Measurements from ENCODE around the gene FOXO1.

Gene FOXO1

DNA sequence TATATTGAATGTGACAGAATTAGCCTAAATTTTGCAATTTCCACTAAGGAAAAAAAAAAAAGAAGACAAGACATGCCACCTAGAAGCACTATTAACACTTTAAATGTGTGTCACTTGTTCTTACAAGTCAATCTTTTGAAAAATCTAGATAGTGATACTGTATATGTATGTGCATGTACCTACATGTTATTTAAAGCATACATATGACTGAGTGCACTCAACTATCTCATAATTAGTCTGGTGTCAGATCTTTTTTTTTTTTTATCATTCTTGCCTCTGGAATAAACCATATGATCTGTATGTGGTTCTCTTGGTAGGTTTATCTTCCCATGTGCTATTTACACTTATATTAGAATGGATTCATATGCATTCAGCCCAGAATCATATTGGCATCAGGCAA is 62.3 kb downstream of the FOXO1 start:
- no peak for DNase-seq

DNA sequence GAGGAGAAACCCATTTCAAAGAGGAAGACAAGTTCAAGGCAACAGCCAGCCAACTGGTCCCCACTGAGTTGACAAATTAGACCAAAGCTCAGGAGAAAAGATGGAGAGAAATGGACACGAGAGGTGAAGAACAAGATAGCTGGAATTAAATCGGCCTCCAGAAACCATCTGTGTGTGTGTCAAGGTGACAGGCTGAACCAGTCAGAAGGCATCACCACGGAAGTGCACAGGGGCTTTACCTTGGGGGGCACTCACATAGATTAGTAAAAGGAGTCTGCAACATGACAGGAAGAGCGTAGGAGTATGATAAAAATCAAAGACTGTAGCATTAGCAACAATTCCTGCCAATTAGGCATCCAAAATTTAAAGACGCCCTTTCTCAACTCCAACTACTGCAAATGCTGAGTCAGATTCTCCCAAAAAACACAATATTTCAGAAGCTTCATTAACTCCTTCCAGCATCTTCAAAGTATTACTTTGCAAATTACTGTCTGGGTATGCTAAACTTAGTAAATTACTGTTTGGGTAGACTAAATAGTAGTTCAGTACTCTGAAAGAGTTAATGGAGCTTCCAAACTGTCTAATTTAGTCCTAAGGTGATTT is 66.2 kb downstream of the FOXO1 start:
- no peak for DNase-seq

DNA sequence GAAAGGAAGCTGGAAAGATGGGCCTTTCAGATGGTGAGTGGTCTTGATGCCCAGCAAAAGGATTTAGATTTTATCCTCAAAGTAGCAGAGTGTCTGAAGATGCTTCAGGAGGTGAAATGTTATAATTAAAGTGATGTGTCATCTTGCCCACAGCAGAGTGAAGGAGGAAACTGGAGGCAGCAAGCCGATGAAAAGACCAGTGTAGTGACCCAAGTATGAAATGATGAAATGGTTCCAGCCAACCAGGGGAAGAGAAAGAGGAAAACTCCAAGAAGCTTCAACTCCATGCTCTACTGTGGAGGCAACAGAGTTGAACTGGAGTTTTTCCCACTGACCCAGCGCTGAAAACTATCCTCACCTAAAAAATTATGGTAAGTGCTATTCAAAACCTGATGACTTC is 66.7 kb downstream of the FOXO1 start:
- no peak for DNase-seq

DNA sequence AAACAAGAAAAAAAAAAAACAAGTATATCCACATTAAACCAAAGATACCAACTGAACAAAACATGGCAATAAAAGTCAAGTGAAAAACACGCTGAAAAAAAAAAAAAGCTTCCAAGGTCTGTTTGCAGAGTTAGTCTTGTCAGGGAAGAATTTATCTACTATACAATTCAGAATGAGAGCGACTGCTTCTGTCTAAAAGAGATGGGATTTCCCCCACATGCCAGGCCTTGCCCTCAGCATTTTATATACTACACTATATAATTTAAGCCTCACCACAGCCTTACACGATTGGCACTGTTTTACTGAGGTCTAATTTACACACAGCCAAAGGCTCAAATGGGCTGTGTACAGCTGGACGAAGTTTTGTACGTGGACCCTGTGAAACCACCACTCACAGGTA is 67.3 kb downstream of the FOXO1 start:
- DNase-seq: no peak

DNA sequence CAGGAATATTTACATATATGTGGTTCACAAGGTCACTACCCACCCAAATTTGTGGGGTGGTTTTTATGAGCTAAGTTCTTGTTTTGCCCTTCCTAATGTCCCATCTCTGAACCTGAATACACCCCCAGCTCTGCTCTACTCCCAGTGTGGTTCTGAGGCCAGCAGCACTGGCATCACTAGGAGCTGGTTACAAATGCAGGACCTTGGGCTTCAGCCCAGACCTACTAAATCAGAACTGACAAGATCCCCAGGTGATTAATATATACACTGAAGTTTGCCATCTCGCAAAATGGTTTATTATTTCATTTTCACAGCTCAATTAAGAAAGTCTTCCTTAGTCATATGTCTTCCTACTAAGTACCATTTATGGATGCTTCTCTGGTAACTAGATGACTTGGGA is 67.9 kb downstream of the FOXO1 start:
- DNase-seq: no peak

DNA sequence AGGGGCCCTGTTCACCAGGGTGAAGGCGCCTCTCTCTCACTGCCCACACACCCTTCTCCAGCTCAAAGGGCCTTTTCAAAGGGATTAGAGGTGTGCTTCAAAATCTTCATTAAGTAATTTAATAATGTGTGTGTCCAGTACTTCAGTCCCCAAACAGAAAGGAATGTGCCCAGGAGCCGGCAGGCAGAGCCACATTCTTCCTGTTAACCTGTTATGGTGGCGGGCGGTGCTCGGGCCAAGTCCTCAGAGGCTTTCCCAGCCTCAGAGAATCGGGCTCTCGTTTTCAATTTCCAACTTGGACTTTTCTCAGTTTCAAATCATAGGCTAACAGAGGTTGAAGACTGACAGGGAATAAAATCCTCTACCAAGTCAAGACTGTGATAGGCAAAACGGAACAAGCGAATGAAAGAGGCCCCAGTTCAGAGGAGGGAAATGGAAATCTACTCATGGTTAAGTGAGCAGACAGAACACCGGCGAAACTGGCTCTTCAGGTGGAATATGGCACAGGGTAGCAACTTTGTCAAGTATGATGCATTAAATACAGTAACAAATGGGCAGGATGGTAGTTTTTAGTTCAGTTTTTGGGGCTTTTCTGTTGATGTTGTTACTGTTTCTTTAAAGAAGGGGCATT is 68.6 kb downstream of the FOXO1 start:
- no peak for DNase-seq

DNA sequence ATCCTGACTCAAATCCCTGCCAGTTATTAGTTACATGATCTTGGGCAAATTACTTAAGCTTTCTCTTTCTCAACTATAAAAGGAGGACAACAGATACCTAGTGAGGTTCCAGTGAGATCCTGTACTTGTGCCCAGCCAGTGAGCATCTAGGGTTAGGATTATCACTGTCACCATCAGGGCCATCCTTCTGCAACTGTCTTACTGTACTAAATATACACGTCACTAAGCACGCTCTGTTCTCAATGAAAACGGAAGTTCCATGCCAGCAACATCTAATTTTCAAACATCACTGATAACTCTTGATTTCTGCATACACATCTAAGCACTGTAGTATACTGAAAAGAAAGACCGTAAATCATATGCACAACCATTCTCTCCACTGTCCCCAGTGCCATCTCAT is 70.0 kb downstream of the FOXO1 start:
- no peak for DNase-seq

DNA sequence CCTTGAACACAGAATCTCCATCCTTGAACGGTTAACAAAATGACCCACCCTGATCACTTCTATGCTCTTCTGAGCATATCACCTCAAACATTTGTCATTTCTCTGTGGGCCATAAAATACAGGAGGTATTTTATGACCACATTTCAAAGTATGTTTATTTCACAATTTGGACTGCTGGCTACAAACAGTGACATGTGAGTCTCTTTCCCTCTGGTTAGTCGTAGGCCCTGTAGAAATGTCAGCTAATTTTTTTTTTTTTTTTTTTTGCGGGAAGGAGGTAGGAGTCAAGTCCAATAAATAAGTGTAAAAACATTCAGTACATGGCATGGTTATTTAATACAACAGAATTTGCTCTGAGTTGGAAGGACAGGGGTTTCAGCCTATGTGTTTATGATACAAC is 70.7 kb downstream of the FOXO1 start:
- no peak for DNase-seq

DNA sequence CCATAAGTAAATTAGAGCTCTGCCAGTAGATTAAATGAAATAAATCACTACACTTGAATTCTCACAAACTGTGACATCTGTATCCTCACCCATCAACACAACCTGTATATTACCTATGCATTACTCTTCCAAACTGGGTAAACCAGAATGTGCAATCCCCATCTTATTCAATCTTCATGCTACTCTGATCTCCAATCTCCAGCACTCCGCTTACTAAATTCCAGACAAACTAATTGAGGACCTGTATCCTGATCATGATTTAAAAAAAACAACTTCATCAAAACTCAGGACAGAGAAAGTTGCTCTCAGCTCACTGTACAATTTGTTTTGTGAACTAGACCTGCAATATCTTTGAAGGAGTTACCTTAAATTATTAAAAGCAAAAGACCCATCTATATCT is 74.4 kb downstream of the FOXO1 start:
- no peak for DNase-seq

DNA sequence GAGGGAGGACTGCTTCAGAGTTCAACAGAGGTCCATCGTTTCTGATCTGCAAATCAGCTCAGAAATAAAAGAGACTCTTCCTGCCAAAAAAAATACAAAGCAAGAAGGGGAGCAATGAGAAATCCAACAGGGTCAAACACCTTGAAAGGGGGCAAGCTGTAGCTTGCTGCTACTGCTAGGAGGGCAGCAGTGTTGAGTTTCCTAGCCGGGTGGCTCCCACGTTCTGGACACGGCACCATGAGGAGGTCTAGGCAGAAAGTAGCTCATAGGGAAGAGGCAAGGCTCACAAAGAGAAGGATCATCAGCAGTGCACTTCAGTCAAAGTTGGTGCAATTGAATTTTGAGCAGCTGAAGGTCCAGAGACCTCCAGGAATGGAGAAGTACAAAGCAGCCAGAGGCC is 75.3 kb downstream of the FOXO1 start:
- DNase-seq: no peak

DNA sequence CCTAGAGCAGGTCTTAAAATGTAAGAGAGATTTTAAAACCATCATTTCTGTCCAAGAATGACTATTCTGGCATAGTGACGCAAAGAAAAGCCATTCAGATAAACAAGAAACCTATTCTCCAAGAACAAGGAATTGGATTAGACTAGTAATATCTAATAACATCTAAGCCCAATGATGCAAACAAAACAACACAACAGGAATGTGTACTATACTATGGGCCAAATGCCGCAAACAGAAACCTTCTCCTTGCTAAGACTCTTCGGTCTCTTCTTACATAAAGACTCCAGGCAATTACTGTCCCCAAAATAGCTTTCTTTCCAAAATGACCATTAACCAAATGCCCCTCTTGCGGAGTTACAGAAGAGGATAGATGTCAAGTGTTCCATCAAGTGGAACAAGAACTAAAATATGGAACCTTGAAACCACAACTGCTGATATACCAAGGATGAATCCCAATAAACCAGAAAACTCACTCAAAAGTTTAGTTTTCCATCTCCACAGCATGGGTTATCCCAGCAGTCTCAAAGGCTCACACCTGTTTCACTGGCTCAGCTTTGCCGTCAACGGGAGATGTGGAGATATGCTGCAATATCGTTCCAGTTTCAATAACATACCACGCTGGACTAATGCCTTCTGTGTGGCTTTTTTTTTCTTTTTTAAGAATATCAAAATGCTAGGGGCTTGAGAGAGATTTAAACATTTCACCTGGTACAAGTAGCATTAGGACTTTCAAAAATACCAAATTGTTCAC is 76.2 kb downstream of the FOXO1 start:
- DNase-seq: no peak

DNA sequence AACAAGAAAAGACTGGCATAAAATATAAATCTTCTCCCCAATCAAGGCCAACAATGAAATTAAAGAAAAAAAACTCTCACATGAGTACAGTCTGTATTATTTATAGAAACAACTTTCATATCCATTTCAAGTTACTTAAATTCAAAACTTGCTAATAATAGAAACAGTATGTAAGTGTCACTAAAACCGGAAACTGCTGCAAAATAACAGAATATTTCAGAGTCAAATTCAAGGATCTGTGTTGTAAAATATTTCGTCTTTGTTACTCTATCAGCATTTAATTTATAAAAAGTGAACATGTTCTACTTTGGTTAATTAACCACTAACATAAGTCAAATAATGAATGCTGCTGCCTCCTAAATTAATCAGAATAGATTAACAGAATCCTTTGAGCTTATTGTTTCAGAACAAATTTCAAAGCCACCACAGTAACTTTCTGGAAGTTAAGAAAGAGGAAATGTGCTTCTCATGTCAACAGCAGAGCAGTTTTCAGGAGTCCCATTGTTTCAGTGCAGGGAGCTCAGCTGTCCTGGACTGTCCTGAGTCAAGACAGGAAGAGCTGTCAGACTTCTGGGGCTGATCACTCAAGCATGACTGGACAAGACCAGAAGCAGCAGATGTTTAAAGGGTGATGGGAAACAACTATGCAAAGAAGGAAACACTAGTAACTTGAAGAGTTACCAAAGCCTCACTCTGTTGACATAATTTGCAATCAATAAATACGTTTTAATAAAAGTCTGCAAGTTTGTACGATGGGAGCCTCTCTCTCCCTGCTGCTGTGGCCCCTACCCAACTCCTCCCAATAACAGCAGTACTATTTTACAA is 76.9 kb downstream of the FOXO1 start:
- DNase-seq: peak; percentile 28 to 68

DNA sequence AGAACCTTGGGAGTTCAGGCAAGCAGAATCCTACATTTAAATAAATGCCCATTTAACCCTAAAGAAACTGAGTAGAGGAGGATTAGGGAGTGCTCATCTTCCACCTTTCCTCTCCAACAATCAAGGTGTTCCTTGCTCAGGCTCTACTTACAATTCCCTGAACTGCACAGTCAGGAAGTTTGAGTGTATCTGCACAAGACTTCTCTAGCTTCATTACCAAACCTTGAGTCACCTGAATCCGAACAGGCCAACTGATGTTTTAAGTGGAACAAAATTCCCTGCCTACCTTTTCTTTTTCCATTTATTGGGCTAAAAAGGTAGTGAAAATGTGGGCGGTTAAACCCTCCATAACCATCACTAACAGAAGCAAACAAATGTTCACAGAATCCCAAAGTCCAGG is 78.3 kb downstream of the FOXO1 start:
- DNase-seq: no peak

DNA sequence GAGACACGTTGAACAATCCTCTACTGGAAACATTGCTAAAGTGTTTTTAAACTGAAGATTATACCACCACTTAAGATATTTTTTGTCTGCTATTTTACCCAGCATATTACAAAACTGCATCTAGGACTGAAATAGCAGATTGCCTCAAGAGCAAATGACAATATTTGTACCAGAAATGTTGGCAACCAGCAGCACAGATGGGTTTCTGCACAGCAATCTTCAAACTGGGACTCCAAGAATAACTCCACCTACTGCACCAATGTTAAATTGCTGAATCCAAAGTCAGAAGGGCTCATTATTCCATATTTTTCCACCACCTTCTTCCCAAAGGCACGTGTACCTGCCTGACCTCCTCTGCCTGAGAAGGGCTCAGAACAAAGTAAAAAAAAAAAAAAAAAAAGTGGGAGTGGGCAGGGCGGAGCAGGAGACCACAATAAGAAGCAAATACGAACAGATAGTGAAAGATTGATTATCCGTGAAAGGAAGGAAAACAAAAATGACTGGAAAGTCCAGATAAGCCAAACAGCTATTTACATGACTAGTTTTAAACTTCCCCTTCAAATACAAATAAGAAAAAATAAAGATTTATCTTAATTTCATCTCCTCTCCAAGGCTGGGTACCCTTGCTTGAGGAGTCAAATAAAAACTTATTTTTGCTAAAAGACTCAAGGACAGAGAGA is 79.4 kb downstream of the FOXO1 start:
- no peak for DNase-seq

DNA sequence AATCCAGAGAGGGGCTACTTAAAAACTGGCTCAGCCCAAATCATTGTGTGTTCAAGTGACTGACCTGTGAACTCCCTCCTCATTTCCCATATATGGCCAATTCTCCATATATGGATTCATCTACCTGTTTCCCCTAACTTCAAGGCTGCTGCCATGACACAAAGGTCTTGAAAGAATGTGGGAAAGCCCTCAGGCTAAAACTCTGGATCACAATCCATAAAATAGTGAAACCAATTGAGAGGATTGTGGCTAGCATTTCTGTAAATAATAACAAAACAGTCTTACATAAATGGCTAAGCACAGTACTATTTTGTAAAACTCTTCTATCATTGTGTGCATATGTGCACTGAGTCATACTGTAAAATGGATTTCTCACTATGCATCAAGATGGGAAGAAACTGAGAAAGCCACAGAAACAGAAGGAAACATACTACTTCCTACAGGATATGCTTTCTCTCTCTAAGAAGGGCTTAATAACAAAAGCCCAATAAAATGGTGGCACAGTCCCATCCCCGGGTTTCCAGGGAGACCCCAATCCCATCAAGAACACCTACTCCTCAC is 80.5 kb downstream of the FOXO1 start:
- no peak for DNase-seq

DNA sequence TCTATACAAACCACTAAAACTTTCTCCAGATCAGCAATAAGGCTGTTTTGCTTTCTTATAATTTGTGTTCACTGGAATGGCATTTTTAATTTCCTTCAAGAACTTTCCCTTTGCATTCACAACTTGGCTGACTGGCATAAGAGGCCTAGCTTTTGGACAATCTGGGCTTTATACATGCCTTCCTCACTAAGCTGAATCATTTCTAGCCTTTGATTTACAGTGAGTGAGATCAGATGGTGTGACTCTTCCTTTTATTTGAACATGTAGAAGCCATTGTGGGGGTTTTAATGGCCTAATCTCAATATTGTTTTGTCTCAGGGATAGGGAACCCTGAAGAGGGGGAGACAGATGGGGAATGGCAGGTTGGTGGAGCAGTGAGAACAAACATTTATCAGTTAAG is 82.7 kb downstream of the FOXO1 start:
- peak in 1 of 2 experiments; percentile 53 for DNase-seq

DNA sequence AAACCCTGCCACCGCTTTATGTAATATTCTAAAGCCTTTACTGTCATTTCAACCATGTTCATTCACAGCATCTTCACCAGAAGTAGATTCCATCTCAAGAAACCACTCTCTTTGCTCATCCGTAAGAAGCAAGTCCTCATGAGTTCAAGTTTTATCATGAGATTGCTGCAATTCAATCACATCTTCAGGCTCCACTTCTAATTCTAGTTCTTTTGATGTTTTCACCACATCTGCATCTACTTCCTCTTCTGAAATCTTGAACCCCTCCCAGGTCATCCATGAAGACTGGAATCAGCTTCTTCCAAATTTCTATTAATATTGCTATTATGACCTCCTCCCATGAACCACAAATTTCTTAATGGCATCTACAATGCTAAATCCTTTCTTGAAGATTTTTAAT is 83.9 kb downstream of the FOXO1 start:
- no peak for DNase-seq

DNA sequence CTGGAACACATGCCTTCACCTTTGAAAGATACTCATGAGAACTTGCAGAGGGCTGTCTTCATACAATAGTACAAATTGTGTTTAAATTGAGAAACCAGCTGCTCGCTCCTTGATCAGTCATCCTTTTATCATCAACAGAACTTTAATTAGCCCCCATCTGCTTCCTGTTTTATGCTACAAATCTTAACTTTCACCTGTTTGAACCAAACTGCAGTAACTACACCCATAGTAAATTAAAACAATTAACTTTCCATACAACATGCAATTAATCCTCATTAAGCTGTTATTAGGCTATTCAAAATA is 85.2 kb downstream of the FOXO1 start:
- peak in 1 of 2 experiments; percentile 28 for DNase-seq

DNA sequence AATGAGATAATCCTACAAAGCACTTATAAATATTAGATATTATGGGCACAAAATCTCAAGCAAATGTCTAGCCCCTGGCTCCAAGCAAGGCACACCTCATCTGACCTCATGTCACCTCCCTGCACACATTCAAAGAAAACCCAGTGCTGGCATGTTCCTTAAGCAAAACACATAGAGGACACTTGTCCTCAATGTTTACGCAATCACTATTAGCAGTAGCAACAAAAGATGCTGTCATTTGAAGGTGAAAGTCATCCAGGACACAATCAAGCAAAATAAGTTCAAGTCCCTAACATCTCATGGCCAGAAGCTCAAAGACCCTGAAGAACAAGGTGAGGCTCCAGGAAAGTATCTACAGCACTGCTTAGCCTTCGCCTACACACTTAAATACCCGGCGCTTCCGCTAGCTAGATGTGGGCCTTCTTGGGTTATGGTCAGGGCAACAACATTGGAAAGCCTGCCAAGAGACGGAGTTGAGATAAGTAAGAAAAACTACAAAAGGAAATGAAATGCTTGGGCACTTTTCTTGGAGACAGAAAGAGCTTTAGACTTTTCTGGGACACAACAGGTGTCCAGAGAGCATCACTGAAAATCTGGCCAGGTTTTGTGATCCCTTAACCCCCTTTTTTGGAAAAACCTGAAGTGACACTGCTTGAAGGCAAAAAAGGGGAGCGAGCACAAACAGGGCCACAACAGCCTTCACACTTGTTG is 85.7 kb downstream of the FOXO1 start:
- no peak for DNase-seq

DNA sequence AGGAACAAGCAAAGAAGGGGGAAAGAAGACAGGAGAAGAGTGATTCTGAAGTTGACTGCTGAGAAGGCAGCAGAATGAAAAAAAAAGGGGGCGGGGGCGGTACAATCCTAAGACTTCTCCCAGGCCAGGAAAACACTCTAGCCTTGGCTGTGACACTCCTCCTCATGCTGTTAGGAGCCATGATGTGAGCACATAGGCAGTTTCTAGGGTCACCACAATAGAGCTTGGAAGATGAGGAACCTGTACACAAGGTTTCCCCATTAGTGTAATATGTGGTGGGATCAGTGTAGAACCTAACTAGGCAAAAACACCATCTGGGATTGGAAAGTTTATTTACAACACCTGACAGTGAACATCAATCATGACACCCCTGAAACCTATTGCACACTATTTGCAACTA is 86.9 kb downstream of the FOXO1 start:
- DNase-seq: no peak

DNA sequence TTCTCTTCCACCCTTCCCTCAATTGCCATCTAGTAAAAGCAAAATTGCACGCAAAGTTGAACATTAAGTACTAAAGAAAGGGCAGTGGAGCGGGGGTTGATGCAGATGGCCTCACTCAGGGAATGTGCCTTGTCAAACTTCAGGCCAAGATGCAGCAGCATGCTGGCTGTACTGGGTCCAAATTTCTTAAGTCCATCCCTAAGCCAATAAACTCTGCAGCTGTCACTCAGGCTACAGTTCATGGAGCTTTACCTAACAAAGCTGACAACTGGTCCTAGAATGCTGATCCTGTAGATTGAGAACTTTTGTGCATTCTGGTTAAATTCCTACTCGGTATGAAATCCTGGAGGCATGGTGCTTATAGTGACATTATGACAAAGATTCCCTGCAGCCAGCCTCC is 88.4 kb downstream of the FOXO1 start:
- DNase-seq: peak in 1 of 2 experiments; percentile 24

DNA sequence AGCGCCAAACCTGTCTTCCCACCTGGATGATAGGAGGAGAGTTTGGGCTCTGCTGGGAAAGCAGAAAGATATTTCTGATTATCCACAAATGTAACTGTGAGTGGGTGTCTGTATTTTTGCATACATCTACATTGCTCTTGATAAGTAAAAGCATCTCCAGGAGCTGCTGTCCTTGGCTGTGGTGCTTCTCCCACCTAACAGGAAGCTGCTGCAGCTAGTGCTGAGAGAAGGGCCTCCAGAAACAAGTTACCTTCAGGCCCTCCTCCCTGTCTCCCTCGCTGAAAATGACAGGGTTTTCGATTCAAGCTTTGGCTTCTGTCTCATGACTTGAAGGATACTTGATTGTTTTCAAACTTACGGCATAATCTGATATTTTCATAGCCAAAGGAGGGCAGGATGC is 90.1 kb downstream of the FOXO1 start:
- no peak for DNase-seq

Data from NCI-H524 (cell line).